NCI-H1694 (cell line): ENCODE measurements around the gene KLHL22.

ENCODE experiments used
- DNase-seq: peaks from one replicate; lab custom pipeline; 2025; lab: John Stamatoyannopoulos, UW

The KLHL22 gene

GRCh38 chr22:20432244-20432686, 63.3 kb downstream of the KLHL22 start:
- DNase-seq, result no peak

- DNase-seq, result no peak
Measured at GRCh38 chr22:20431511-20432192, 63.9 kb downstream of the KLHL22 start.

- DNase-seq, result peak; percentile 45
Measured at GRCh38 chr22:20430720-20431510, 64.7 kb downstream of the KLHL22 start.

GRCh38 chr22:20430101-20430719, 65.4 kb downstream of the KLHL22 start:
- no peak for DNase-seq

- DNase-seq, result no peak
Measured at GRCh38 chr22:20429254-20430100, 66.1 kb downstream of the KLHL22 start.

GRCh38 chr22:20428496-20429253, 66.9 kb downstream of the KLHL22 start:
- no peak for DNase-seq

GRCh38 chr22:20427945-20428417, 67.6 kb downstream of the KLHL22 start:
- no peak for DNase-seq

GRCh38 chr22:20427104-20427944, 68.3 kb downstream of the KLHL22 start:
- no peak for DNase-seq

- DNase-seq, result no peak
Measured at GRCh38 chr22:20426259-20426615, 69.4 kb downstream of the KLHL22 start.

GRCh38 chr22:20425566-20426258, 69.9 kb downstream of the KLHL22 start:
- DNase-seq, result no peak

- no peak for DNase-seq
Measured at GRCh38 chr22:20424932-20425565, 70.5 kb downstream of the KLHL22 start.

GRCh38 chr22:20424568-20424931, 71.0 kb downstream of the KLHL22 start:
- DNase-seq, result no peak

- DNase-seq, result no peak
Measured at GRCh38 chr22:20423906-20424551, 71.6 kb downstream of the KLHL22 start.

GRCh38 chr22:20423008-20423905, 72.3 kb downstream of the KLHL22 start:
- no peak for DNase-seq

- DNase-seq, result no peak
Measured at GRCh38 chr22:20422271-20423007, 73.2 kb downstream of the KLHL22 start.

GRCh38 chr22:20421507-20421874, 74.1 kb downstream of the KLHL22 start:
- DNase-seq, result no peak
